NCI-H1694 (cell line): Measurements from ENCODE around the gene WNT10A.
"Not testable (repeated sequence)": the region's sequence is repeated elsewhere in the genome, so short reads cannot be mapped to it uniquely, and the experiment has no call there.

Experiments used
- DNase-seq: peaks from one replicate; lab custom pipeline; 2025; lab: John Stamatoyannopoulos, UW

WNT10A gene

DNA sequence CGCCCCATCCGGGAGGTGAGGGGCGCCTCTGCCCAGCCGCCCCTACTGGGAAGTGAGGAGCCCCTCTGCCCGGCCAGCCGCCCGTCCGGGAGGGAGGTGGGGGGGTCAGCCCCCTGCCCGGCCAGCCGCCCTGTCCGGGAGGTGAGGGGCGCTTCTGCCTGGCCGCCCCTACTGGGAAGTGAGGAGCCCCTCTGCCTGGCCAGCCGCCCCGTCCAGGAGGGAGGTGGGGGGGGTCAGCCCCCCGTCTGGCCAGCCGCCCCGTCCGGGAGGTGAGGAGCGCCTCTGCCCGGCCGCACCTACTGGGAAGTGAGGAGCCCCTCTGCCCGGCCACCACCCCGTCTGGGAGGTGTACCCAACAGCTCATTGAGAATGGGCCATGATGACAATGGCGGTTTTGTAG, 51.1 kb downstream of the WNT10A start:
- not testable (repeated sequence) for DNase-seq
